GM18505 (cell line): ENCODE results near the gene ZNF652.

Experiments
- ATAC-seq: cut with Tn5 transposase; IDR thresholded peaks from one replicate; pipeline ENCODE4 v1.9.1; 2021; ENCODE audit not compliant: unreplicated experiment
- POLR2A ChIP-seq: IDR thresholded peaks from 4 replicates; pipeline ENCODE4 v1.6.1; 2011; ENCODE audit warnings: borderline replicate concordance; ENCODE audit not compliant: insufficient read depth, insufficient read length; ENCODE audit errors: extremely low read depth

The ZNF652 gene

GRCh38 chr17:49244839-49245238 lies 117.2 kb downstream of the ZNF652 start:
- ATAC-seq, result no peak
- no peak for TF ChIP-seq POLR2A
